ENCODE results near the gene RTKN2. TPM values are rescaled to one million over a fixed set of nuclear protein-coding genes. Genes with fewer than 3 reads are reported as not detected.
"Not testable (repeated sequence)": the region's sequence is repeated elsewhere in the genome, so short reads cannot be mapped to it uniquely, and the experiment has no call there.

Gene RTKN2
- total RNA-seq, 4 donors from 2014 or later: 0.49 to 1.6 (median 1.2) TPM; not detected in 1

- TF ChIP-seq POLR2A (IDR thresholded peaks at IDR 0.05): no peak
- TF ChIP-seq CTCF (IDR thresholded peaks at IDR 0.05): no peak
- intact Hi-C loops (cut with DNase I): no loop called here
- H3K4me1 ChIP-seq: peaks cover 0 to 8% of the 10 kb centered on the region in 2 donors
- DNase-seq: no peak
- no peaks in the 10 kb centered on the region for H3K36me3 ChIP-seq
- WGBS, 2 donors: 74% methylated on average over 5 of the region's 5 CpGs
- H3K4me3 ChIP-seq (replicated peaks in 1 of 3): no peak overlapping the region
- H3K27me3 ChIP-seq: no peaks in the 10 kb centered on the region
- H3K27ac ChIP-seq: no peak overlapping the region
- H3K9me3 ChIP-seq: no peaks in the 10 kb centered on the region
Measured at GRCh38 chr10:62297857-62298256, 29.2 kb upstream of the RTKN2 start.

GRCh38 chr10:62284221-62284620, 15.6 kb upstream of the RTKN2 start:
- no peak for TF ChIP-seq CTCF (IDR thresholded peaks at IDR 0.05)
- no peak for TF ChIP-seq POLR2A (IDR thresholded peaks at IDR 0.05)
- Histone ChIP-seq H3K4me1 (no peaks in the 10 kb centered on the region), H3K27me3 (no peaks in the 10 kb centered on the region), H3K4me3 (replicated peaks in 1 of 3) (no peak overlapping the region), H3K36me3 (no peaks in the 10 kb centered on the region), H3K9me3 (no peaks in the 10 kb centered on the region), H3K27ac (no peak overlapping the region)
- DNase-seq: no peak
- intact Hi-C loops (cut with DNase I): no loop called here

- H3K9me3 ChIP-seq; intact Hi-C loops (cut with DNase I); DNase-seq; H3K27me3 ChIP-seq; H3K27ac ChIP-seq; H3K4me3 ChIP-seq (replicated peaks in 1 of 3); H3K36me3 ChIP-seq; H3K4me1 ChIP-seq: not testable (repeated sequence)
- 96 to 97% methylated on average over 24 of the region's 24 CpGs for WGBS, 2 donors
Measured at GRCh38 chr10:62281348-62281747, 12.7 kb upstream of the RTKN2 start.

- H3K27ac ChIP-seq; H3K4me1 ChIP-seq; H3K36me3 ChIP-seq; intact Hi-C loops (cut with DNase I); DNase-seq; H3K27me3 ChIP-seq; H3K4me3 ChIP-seq (replicated peaks in 1 of 3); H3K9me3 ChIP-seq: not testable (repeated sequence)
- WGBS, 2 donors: 94 to 97% methylated on average over 16 to 18 of the region's 28 CpGs
Measured at GRCh38 chr10:62280392-62280791, 11.7 kb upstream of the RTKN2 start.

GRCh38 chr10:62278441-62278910, 9.8 kb upstream of the RTKN2 start:
- 64 to 66% methylated on average over 2 of the region's 2 CpGs for WGBS, 2 donors
- H3K27me3 ChIP-seq: no peaks in the 10 kb centered on the region
- DNase-seq: no peak
- peaks cover 0 to 4% of the 10 kb centered on the region in 2 donors for H3K4me1 ChIP-seq
- TF ChIP-seq POLR2A (IDR thresholded peaks at IDR 0.05) (no peak), CTCF (IDR thresholded peaks at IDR 0.05) (no peak)
- no peaks in the 10 kb centered on the region for H3K36me3 ChIP-seq
- H3K27ac ChIP-seq: no peak overlapping the region
- H3K9me3 ChIP-seq: no peaks in the 10 kb centered on the region
- intact Hi-C loops (cut with DNase I): no loop called here
- no peak overlapping the region for H3K4me3 ChIP-seq (replicated peaks in 1 of 3)

GRCh38 chr10:62277971-62278370, 9.3 kb upstream of the RTKN2 start:
- H3K27ac ChIP-seq: no peak overlapping the region

More at GRCh38 chr10:62277971-62278370, 9.3 kb upstream of the RTKN2 start:
- Histone ChIP-seq H3K9me3 (no peaks in the 10 kb centered on the region), H3K4me1 (peaks cover 0 to 4% of the 10 kb centered on the region in 2 donors), H3K36me3 (no peaks in the 10 kb centered on the region), H3K27me3 (no peaks in the 10 kb centered on the region), H3K4me3 (replicated peaks in 1 of 3) (no peak overlapping the region)
- no peak for DNase-seq
- 76 to 85% methylated on average over 1 of the region's 1 CpG for WGBS, 2 donors
- intact Hi-C loops (cut with DNase I): no loop called here
- TF ChIP-seq POLR2A (IDR thresholded peaks at IDR 0.05) (no peak), CTCF (IDR thresholded peaks at IDR 0.05) (no peak)
